Measurements from ENCODE around the gene NACC2. TPM values are rescaled to one million over a fixed set of nuclear protein-coding genes. Genes with fewer than 3 reads are reported as not detected.

NACC2 gene
- total RNA-seq, 2 donors from 2014 or later: 24.5 to 55.2 TPM

- DNase-seq (ENCODE audit: low spot score): no peak
- intact Hi-C loops (cut with DNase I): no loop called here
- H3K27me3 ChIP-seq (replicated peaks; ENCODE audit: insufficient read depth): no peaks in the 10 kb centered on the region
- 92% methylated on average over 5 of the region's 11 CpGs for WGBS
- no peak for TF ChIP-seq POLR2AphosphoS5 (IDR thresholded peaks at IDR 0.05)
- TF ChIP-seq CTCF (IDR thresholded peaks at IDR 0.05): no peak
- no peak for TF ChIP-seq POLR2A (IDR thresholded peaks at IDR 0.05)
- no peaks in the 10 kb centered on the region for H3K4me1 ChIP-seq (replicated peaks)
- no peaks in the 10 kb centered on the region for H3K9me3 ChIP-seq
- H3K36me3 ChIP-seq: no peaks in the 10 kb centered on the region
- H3K27ac ChIP-seq: no peak overlapping the region
- H3K4me3 ChIP-seq: no peak overlapping the region
Measured at GRCh38 chr9:136061405-136061804, 33.7 kb downstream of the NACC2 start.

- H3K36me3 ChIP-seq: no peaks in the 10 kb centered on the region
- no peaks in the 10 kb centered on the region for H3K27me3 ChIP-seq (replicated peaks; ENCODE audit: insufficient read depth)
- 88% methylated on average over 18 of the region's 19 CpGs for WGBS
- TF ChIP-seq CTCF (IDR thresholded peaks at IDR 0.05) (no peak), POLR2A (IDR thresholded peaks at IDR 0.05) (no peak), POLR2AphosphoS5 (IDR thresholded peaks at IDR 0.05) (no peak)
- H3K9me3 ChIP-seq: no peaks in the 10 kb centered on the region
- H3K4me1 ChIP-seq (replicated peaks): no peaks in the 10 kb centered on the region
- H3K27ac ChIP-seq: no peak overlapping the region
- H3K4me3 ChIP-seq: no peak overlapping the region
- no peak for DNase-seq (ENCODE audit: low spot score)
- intact Hi-C loops (cut with DNase I): no loop called here
Measured at GRCh38 chr9:136060671-136061371, 34.3 kb downstream of the NACC2 start.

- H3K27ac ChIP-seq: no peak overlapping the region
- no peak overlapping the region for H3K4me3 ChIP-seq
- intact Hi-C loops (cut with DNase I): no loop called here
- no peak for TF ChIP-seq POLR2A (IDR thresholded peaks at IDR 0.05)
- no peak for TF ChIP-seq POLR2AphosphoS5 (IDR thresholded peaks at IDR 0.05)
- TF ChIP-seq CTCF (IDR thresholded peaks at IDR 0.05): no peak
- no peaks in the 10 kb centered on the region for H3K9me3 ChIP-seq
- no peak for DNase-seq (ENCODE audit: low spot score)
- WGBS: 75% methylated on average over 29 of the region's 29 CpGs
- H3K27me3 ChIP-seq (replicated peaks; ENCODE audit: insufficient read depth): no peaks in the 10 kb centered on the region
- no peaks in the 10 kb centered on the region for H3K36me3 ChIP-seq
- H3K4me1 ChIP-seq (replicated peaks): no peaks in the 10 kb centered on the region
Measured at GRCh38 chr9:136059851-136060670, 35.0 kb downstream of the NACC2 start.

GRCh38 chr9:136059321-136059791 is 35.7 kb downstream of the NACC2 start:
- 82% methylated on average over 13 of the region's 20 CpGs for WGBS
- no peak for DNase-seq (ENCODE audit: low spot score)
- no peak overlapping the region for H3K27ac ChIP-seq
- H3K4me3 ChIP-seq: no peak overlapping the region
- no peaks in the 10 kb centered on the region for H3K4me1 ChIP-seq (replicated peaks)
- H3K9me3 ChIP-seq: no peaks in the 10 kb centered on the region
- no peak for TF ChIP-seq POLR2AphosphoS5 (IDR thresholded peaks at IDR 0.05)
- no peak for TF ChIP-seq POLR2A (IDR thresholded peaks at IDR 0.05)
- TF ChIP-seq CTCF (IDR thresholded peaks at IDR 0.05): no peak
- no peaks in the 10 kb centered on the region for H3K27me3 ChIP-seq (replicated peaks; ENCODE audit: insufficient read depth)
- intact Hi-C loops (cut with DNase I): no loop called here
- no peaks in the 10 kb centered on the region for H3K36me3 ChIP-seq

Data from prostate gland (tissue), 2 donors.